Measurements from ENCODE around the gene MICAL2.

Gene MICAL2

GRCh38 chr11:12122083-12122482 is 11.7 kb downstream of the MICAL2 start:
- TF ChIP-seq SNAI2 (CRISPR knock-in tag; IDR thresholded peaks at IDR 0.05) (no peak), PPARA (CRISPR knock-in tag; IDR thresholded peaks at IDR 0.05; ENCODE audit: borderline replicate concordance) (no peak), ZC3H10 (CRISPR knock-in tag; IDR thresholded peaks at IDR 0.05) (no peak), CSDC2 (CRISPR knock-in tag; IDR thresholded peaks at IDR 0.05) (no peak), ZFP3 (CRISPR knock-in tag; IDR thresholded peaks at IDR 0.05) (no peak), ARNTL (CRISPR knock-in tag; IDR thresholded peaks at IDR 0.05; ENCODE audit: borderline replicate concordance, low read depth) (no peak), RARB (CRISPR knock-in tag; IDR thresholded peaks at IDR 0.05) (no peak)
- TF ChIP-seq, protein P1, sequence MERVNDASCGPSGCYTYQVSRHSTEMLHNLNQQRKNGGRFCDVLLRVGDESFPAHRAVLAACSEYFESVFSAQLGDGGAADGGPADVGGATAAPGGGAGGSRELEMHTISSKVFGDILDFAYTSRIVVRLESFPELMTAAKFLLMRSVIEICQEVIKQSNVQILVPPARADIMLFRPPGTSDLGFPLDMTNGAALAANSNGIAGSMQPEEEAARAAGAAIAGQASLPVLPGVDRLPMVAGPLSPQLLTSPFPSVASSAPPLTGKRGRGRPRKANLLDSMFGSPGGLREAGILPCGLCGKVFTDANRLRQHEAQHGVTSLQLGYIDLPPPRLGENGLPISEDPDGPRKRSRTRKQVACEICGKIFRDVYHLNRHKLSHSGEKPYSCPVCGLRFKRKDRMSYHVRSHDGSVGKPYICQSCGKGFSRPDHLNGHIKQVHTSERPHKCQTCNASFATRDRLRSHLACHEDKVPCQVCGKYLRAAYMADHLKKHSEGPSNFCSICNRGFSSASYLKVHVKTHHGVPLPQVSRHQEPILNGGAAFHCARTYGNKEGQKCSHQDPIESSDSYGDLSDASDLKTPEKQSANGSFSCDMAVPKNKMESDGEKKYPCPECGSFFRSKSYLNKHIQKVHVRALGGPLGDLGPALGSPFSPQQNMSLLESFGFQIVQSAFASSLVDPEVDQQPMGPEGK (CRISPR knock-in tag; IDR thresholded peaks at IDR 0.05; ENCODE audit: borderline replicate concordance) = no peak
- ATAC-seq = peak; percentile 62

DNA sequence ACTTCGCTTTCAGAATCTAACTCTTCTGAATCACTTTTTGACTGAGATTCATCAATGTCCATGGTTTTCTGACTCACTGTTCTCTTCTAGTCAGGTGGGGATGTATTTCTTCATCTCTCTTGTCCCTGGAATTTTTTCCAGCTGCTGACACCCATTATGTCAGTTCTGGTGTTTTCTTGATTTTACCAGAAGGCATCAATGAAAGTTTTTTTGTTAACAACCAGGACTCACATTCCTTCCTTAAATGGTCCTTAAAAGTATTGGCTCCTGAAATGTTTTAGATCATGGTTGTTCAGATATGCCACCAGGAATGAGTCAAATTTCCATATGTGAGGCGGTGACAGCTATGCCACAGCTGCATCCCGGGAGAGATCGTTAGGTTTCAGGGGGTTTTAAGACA is 12.9 kb downstream of the MICAL2 start:
- ATAC-seq = no peak
- TF ChIP-seq ESRRG (CRISPR knock-in tag; IDR thresholded peaks at IDR 0.05) = no peak
- TF ChIP-seq ZNF565 (CRISPR knock-in tag; conservative IDR thresholded peaks at IDR 0.05; ENCODE audit: low read depth) = no peak
- TF ChIP-seq OSR1 (CRISPR knock-in tag; IDR thresholded peaks at IDR 0.05) = no peak
- no peak for TF ChIP-seq BACH2 (CRISPR knock-in tag; IDR thresholded peaks at IDR 0.05; ENCODE audit: borderline replicate concordance)
- TF ChIP-seq, protein P2, sequence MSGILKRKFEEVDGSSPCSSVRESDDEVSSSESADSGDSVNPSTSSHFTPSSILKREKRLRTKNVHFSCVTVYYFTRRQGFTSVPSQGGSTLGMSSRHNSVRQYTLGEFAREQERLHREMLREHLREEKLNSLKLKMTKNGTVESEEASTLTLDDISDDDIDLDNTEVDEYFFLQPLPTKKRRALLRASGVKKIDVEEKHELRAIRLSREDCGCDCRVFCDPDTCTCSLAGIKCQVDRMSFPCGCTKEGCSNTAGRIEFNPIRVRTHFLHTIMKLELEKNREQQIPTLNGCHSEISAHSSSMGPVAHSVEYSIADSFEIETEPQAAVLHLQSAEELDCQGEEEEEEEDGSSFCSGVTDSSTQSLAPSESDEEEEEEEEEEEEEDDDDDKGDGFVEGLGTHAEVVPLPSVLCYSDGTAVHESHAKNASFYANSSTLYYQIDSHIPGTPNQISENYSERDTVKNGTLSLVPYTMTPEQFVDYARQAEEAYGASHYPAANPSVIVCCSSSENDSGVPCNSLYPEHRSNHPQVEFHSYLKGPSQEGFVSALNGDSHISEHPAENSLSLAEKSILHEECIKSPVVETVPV (CRISPR knock-in tag; IDR thresholded peaks at IDR 0.05) = no peak
- no peak for TF ChIP-seq GLIS3 (CRISPR knock-in tag; IDR thresholded peaks at IDR 0.05)
- no peak for TF ChIP-seq ZNF70 (CRISPR knock-in tag; IDR thresholded peaks at IDR 0.05)
- no peak for TF ChIP-seq CREB5 (CRISPR knock-in tag; IDR thresholded peaks at IDR 0.05; ENCODE audit: low read depth)
- TF ChIP-seq ZFP3 (CRISPR knock-in tag; IDR thresholded peaks at IDR 0.05) = no peak
- no peak for TF ChIP-seq ARNTL (CRISPR knock-in tag; IDR thresholded peaks at IDR 0.05; ENCODE audit: borderline replicate concordance, low read depth)
- no peak for TF ChIP-seq CSDC2 (CRISPR knock-in tag; IDR thresholded peaks at IDR 0.05)
- TF ChIP-seq TSHZ2 (CRISPR knock-in tag; IDR thresholded peaks at IDR 0.05) = no peak
- TF ChIP-seq ZFP30 (CRISPR knock-in tag; IDR thresholded peaks at IDR 0.05) = no peak
- no peak for TF ChIP-seq TOX (CRISPR knock-in tag; IDR thresholded peaks at IDR 0.05; ENCODE audit: borderline replicate concordance)
- TF ChIP-seq, protein P3, sequence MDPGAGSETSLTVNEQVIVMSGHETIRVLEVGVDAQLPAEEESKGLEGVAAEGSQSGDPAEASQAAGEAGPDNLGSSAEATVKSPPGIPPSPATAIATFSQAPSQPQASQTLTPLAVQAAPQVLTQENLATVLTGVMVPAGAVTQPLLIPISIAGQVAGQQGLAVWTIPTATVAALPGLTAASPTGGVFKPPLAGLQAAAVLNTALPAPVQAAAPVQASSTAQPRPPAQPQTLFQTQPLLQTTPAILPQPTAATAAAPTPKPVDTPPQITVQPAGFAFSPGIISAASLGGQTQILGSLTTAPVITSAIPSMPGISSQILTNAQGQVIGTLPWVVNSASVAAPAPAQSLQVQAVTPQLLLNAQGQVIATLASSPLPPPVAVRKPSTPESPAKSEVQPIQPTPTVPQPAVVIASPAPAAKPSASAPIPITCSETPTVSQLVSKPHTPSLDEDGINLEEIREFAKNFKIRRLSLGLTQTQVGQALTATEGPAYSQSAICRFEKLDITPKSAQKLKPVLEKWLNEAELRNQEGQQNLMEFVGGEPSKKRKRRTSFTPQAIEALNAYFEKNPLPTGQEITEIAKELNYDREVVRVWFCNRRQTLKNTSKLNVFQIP (CRISPR knock-in tag; IDR thresholded peaks at IDR 0.05; ENCODE audit: borderline replicate concordance, low read depth) = no peak
- TF ChIP-seq ZC3H10 (CRISPR knock-in tag; IDR thresholded peaks at IDR 0.05) = no peak
- TF ChIP-seq SNAI2 (CRISPR knock-in tag; IDR thresholded peaks at IDR 0.05) = no peak
- no peak for TF ChIP-seq ISL1 (CRISPR knock-in tag; IDR thresholded peaks at IDR 0.05)
- TF ChIP-seq TCF4 (CRISPR knock-in tag; IDR thresholded peaks at IDR 0.05; ENCODE audit: borderline replicate concordance) = no peak
- no peak for TF ChIP-seq RARB (CRISPR knock-in tag; IDR thresholded peaks at IDR 0.05)

- TF ChIP-seq ZNF70 (CRISPR knock-in tag; IDR thresholded peaks at IDR 0.05) (peak; percentile 85), ESRRG (CRISPR knock-in tag; IDR thresholded peaks at IDR 0.05) (no peak), TOX (CRISPR knock-in tag; IDR thresholded peaks at IDR 0.05; ENCODE audit: borderline replicate concordance) (no peak)
- no peak for ATAC-seq
These were observed 13.4 kb downstream of the MICAL2 start for GRCh38 chr11:12123799-12124198.
